Measurements from ENCODE around the gene L3MBTL4. TPM values are rescaled to one million over a fixed set of nuclear protein-coding genes. Genes with fewer than 3 reads are reported as not detected.

Gene L3MBTL4
- total and polyA plus RNA-seq, 4 donors: 2.3 to 15.0 (median 5.0) TPM

- Histone ChIP-seq H3K9ac (ENCODE audit: low read depth in 1 of 2, low read length in 2 of 2) (no peak overlapping the region), H3K36me3 (ENCODE audit: control insufficient read depth in 4 of 4, insufficient read depth in 3 of 4, low read depth in 1 of 4, low read length in 3 of 4) (peaks cover 0 to 5% (median 3%) of the 10 kb centered on the region in 4 donors), H3K27ac (ENCODE audit: low read depth in 1 of 2, low read length in 2 of 2) (no peak overlapping the region), H3K27me3 (ENCODE audit: control insufficient read depth in 4 of 4, insufficient read depth in 4 of 4, low read length in 3 of 4) (no peaks in the 10 kb centered on the region), H3K4me1 (ENCODE audit: control insufficient read depth in 4 of 4, insufficient read depth in 4 of 4, low read length in 3 of 4) (no peaks in the 10 kb centered on the region), H3K9me3 (ENCODE audit: control insufficient read depth in 4 of 4, low read length in 3 of 4) (no peaks in the 10 kb centered on the region), H3K4me3 (ENCODE audit: low read depth in 1 of 3, low read length in 3 of 3) (no peak overlapping the region)
- DNase-seq (ENCODE audit: low spot score): no peak
- no peak for TF ChIP-seq TAF1 (conservative IDR thresholded peaks at IDR 0.05)
- TF ChIP-seq REST (IDR thresholded peaks at IDR 0.05): no peak
- TF ChIP-seq RAD21 (IDR thresholded peaks at IDR 0.05): no peak
- TF ChIP-seq YY1 (IDR thresholded peaks at IDR 0.05): no peak
- no peak for TF ChIP-seq HNF4G (IDR thresholded peaks at IDR 0.05)
- TF ChIP-seq EGR1 (IDR thresholded peaks at IDR 0.05; ENCODE audit: low read depth in 2 of 2): no peak
- no peak for TF ChIP-seq MAX (IDR thresholded peaks at IDR 0.05)
- TF ChIP-seq JUND (IDR thresholded peaks at IDR 0.05): no peak
- TF ChIP-seq GABPA (IDR thresholded peaks at IDR 0.05 in 1 of 2, conservative IDR thresholded peaks at IDR 0.05 in 1 of 2): no peak
- TF ChIP-seq ATF3 (IDR thresholded peaks at IDR 0.05): no peak
Observed at GRCh38 chr18:6096730-6097129, 318.0 kb downstream of the L3MBTL4 start.

DNA sequence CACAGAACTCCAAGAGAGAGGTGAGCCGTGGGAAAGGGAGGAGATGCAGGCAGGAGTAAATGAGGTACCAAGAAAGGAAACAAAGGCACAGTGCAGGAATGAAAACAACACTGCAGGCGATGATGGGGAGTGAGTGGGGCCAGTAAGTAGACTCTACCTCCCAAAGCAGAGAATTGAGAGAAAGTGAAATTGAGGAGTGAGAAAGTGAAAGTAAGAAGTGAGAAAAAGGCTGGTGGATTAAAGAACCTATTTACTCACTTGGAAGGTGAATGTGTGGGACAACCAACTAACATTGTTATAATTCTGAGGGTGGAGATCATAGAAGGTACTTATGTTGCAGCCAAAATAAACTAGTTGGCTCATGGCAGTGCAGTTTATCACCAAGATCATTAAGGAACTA is 326.3 kb downstream of the L3MBTL4 start:
- H3K27me3 ChIP-seq (ENCODE audit: control insufficient read depth in 4 of 4, insufficient read depth in 4 of 4, low read length in 3 of 4): no peaks in the 10 kb centered on the region
- DNase-seq (ENCODE audit: low spot score): no peak
- H3K27ac ChIP-seq (ENCODE audit: low read depth in 1 of 2, low read length in 2 of 2): no peak overlapping the region
- H3K4me3 ChIP-seq (ENCODE audit: low read depth in 1 of 3, low read length in 3 of 3): no peak overlapping the region
- 90% methylated on average over 2 of the region's 2 CpGs for WGBS
- no peaks in the 10 kb centered on the region for H3K9me3 ChIP-seq (ENCODE audit: control insufficient read depth in 4 of 4, low read length in 3 of 4)
- H3K36me3 ChIP-seq (ENCODE audit: control insufficient read depth in 4 of 4, insufficient read depth in 3 of 4, low read depth in 1 of 4, low read length in 3 of 4): peaks cover 0 to 5% (median 3%) of the 10 kb centered on the region in 4 donors
- TF ChIP-seq FOXA2 (IDR thresholded peaks at IDR 0.05) (no peak), EGR1 (IDR thresholded peaks at IDR 0.05; ENCODE audit: low read depth in 2 of 2) (no peak), ATF3 (IDR thresholded peaks at IDR 0.05) (no peak), RXRA (IDR thresholded peaks at IDR 0.05) (no peak)
- no peaks in the 10 kb centered on the region for H3K4me1 ChIP-seq (ENCODE audit: control insufficient read depth in 4 of 4, insufficient read depth in 4 of 4, low read length in 3 of 4)
- no peak overlapping the region for H3K9ac ChIP-seq (ENCODE audit: low read depth in 1 of 2, low read length in 2 of 2)

DNA sequence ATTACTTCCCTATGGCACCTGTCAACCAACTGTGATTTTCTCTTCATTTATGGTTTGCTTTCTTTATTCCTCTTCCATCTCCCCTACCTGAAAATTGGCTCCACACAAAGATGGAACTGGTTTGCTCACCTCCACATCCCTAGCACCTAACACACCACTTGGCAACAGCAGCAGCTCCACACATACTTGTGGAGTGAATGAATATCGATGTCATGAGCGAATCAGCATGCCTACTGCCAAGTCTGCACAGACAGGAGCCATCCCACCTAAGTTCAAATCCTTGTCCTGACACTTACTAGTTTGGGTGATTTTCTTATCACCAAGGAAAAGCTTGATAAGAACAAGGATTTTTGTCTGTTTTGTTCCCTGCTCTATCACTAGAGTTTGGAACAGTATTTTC is 328.0 kb downstream of the L3MBTL4 start:
- Histone ChIP-seq H3K27me3 (ENCODE audit: control insufficient read depth in 4 of 4, insufficient read depth in 4 of 4, low read length in 3 of 4) (no peaks in the 10 kb centered on the region), H3K4me3 (ENCODE audit: low read depth in 1 of 3, low read length in 3 of 3) (no peak overlapping the region), H3K27ac (ENCODE audit: low read depth in 1 of 2, low read length in 2 of 2) (no peak overlapping the region), H3K36me3 (ENCODE audit: control insufficient read depth in 4 of 4, insufficient read depth in 3 of 4, low read depth in 1 of 4, low read length in 3 of 4) (no peaks in the 10 kb centered on the region), H3K4me1 (ENCODE audit: control insufficient read depth in 4 of 4, insufficient read depth in 4 of 4, low read length in 3 of 4) (no peaks in the 10 kb centered on the region), H3K9ac (ENCODE audit: low read depth in 1 of 2, low read length in 2 of 2) (no peak overlapping the region), H3K9me3 (ENCODE audit: control insufficient read depth in 4 of 4, low read length in 3 of 4) (no peaks in the 10 kb centered on the region)
- 97% methylated on average over 2 of the region's 2 CpGs for WGBS
- DNase-seq (ENCODE audit: low spot score): no peak
- TF ChIP-seq REST (IDR thresholded peaks at IDR 0.05) (no peak), HNF4A (conservative IDR thresholded peaks at IDR 0.05) (no peak)

All from liver (tissue), 9 donors.